SU-DHL-6 (cell line): Measurements from ENCODE around the gene LSS.

Experiments
- H2AFZ ChIP-seq: fragments of 200-600 bp; sonication (generic); 2 replicates; pipeline ENCODE4 v1.6.1; 2014; ENCODE audit warnings: low read depth, mild to moderate bottlenecking, moderate library complexity, mixed read lengths, antibody characterized with exemption, low read length; ENCODE audit not compliant: severe bottlenecking
- H3F3A ChIP-seq: fragments of 200-600 bp; shearing (Covaris generic); 2 replicates; pipeline ENCODE4 v1.6.0; 2016; ENCODE audit warnings: antibody characterized with exemption, mild to moderate bottlenecking; ENCODE audit not compliant: insufficient read depth
- H3K27ac ChIP-seq: fragments of 200-600 bp; sonication (generic); 2 replicates; pipeline ENCODE4 v1.5.1; 2016; ENCODE audit warnings: low read depth, mild to moderate bottlenecking, low read length, moderate library complexity, mixed read lengths
- H3K27me3 ChIP-seq: fragments of 200-600 bp; sonication (generic), shearing (Covaris generic); 2 replicates; pipeline ENCODE4 v1.6.0; 2014; ENCODE audit warnings: mild to moderate bottlenecking, low read length
- H3K36me3 ChIP-seq: fragments of 200-600 bp; sonication (generic); 2 replicates; pipeline ENCODE4 v1.6.1; 2014; ENCODE audit warnings: mild to moderate bottlenecking, low read length, mixed read lengths
- H3K4me2 ChIP-seq: fragments of 300-600, 200-600 bp; shearing (Covaris generic), sonication (generic); 2 replicates; pipeline ENCODE4 v1.6.0; 2014; ENCODE audit warnings: low read length, low read depth, mild to moderate bottlenecking; ENCODE audit not compliant: poor library complexity, severe bottlenecking
- H3K4me3 ChIP-seq: fragments of 200-600 bp; sonication (generic); 2 replicates; pipeline ENCODE4 v1.5.1; 2014; ENCODE audit warnings: antibody characterized with exemption, low read length, mild to moderate bottlenecking, mixed read lengths; ENCODE audit not compliant: insufficient read depth, poor library complexity, severe bottlenecking
- H3K79me2 ChIP-seq: fragments of 200-600 bp; sonication (generic); 2 replicates; pipeline ENCODE4 v1.6.1; 2014; ENCODE audit warnings: mild to moderate bottlenecking, low read length, moderate library complexity; ENCODE audit not compliant: insufficient read depth
- H3K9ac ChIP-seq: fragments of 200-600 bp; sonication (generic); 2 replicates; pipeline ENCODE4 v1.7.0; 2014; ENCODE audit warnings: mild to moderate bottlenecking, low read length
- H3K9me2 ChIP-seq: fragments of 200-600 bp; sonication (generic); replicated peaks from 2 replicates; pipeline ENCODE4 v1.6.1; 2014; ENCODE audit warnings: low read length; ENCODE audit not compliant: insufficient read depth
- H3K9me3 ChIP-seq: fragments of 200-600 bp; sonication (generic); 2 replicates; pipeline ENCODE4 v1.6.1; 2014; ENCODE audit warnings: low read length, mixed read lengths; ENCODE audit not compliant: insufficient read depth
- H4K20me1 ChIP-seq: fragments of 200-600 bp; sonication (generic); 2 replicates; pipeline ENCODE4 v1.6.1; 2014; ENCODE audit warnings: low read depth, mild to moderate bottlenecking, antibody characterized with exemption, low read length, moderate library complexity, mixed read lengths
- CTCF ChIP-seq: fragments of 200-600 bp; sonication (generic); IDR thresholded peaks from one replicate; pipeline ENCODE4 v1.5.1; 2017; ENCODE audit warnings: antibody characterized with exemption, mild to moderate bottlenecking, low read length, moderate library complexity; ENCODE audit not compliant: insufficient read depth, poor library complexity, severe bottlenecking
- EZH2phosphoT487 ChIP-seq: fragments of 200-600 bp; sonication (generic), shearing (Covaris generic); conservative IDR thresholded peaks from 2 replicates; pipeline ENCODE4 v1.6.1; 2018; ENCODE audit warnings: mild to moderate bottlenecking, antibody characterized with exemption, low read length, moderate library complexity, mixed read lengths

The LSS gene

GRCh38 chr21:46212721-46213484, 15.7 kb downstream of the LSS start:
- H3K4me2 ChIP-seq = no peak overlapping the region
- no peak overlapping the region for H3K27ac ChIP-seq

GRCh38 chr21:46211786-46212720, 16.5 kb downstream of the LSS start:
- Histone ChIP-seq H3K9ac (no peak overlapping the region), H3K27ac (no peak overlapping the region), H2AFZ (no peak overlapping the region), H3K4me3 (no peak overlapping the region), H3F3A (no peaks in the 10 kb centered on the region), H3K4me2 (no peak overlapping the region), H3K79me2 (no peaks in the 10 kb centered on the region), H3K9me2 (no peaks in the 10 kb centered on the region), H3K27me3 (no peaks in the 10 kb centered on the region), H4K20me1 (no peaks in the 10 kb centered on the region), H3K9me3 (no peaks in the 10 kb centered on the region), H3K36me3 (no peaks in the 10 kb centered on the region)
- TF ChIP-seq EZH2phosphoT487 = no peak
- TF ChIP-seq CTCF = no peak

More at GRCh38 chr21:46212721-46213484, 15.7 kb downstream of the LSS start:
- Histone ChIP-seq H3K9me2 (no peaks in the 10 kb centered on the region), H3K27me3 (no peaks in the 10 kb centered on the region), H3K79me2 (no peaks in the 10 kb centered on the region), H3K36me3 (no peaks in the 10 kb centered on the region), H3K4me3 (no peak overlapping the region), H2AFZ (no peak overlapping the region), H4K20me1 (no peaks in the 10 kb centered on the region), H3F3A (no peaks in the 10 kb centered on the region), H3K9me3 (no peaks in the 10 kb centered on the region), H3K9ac (no peak overlapping the region)
- TF ChIP-seq EZH2phosphoT487 (no peak), CTCF (no peak)

GRCh38 chr21:46211376-46211775, 17.2 kb downstream of the LSS start:
- Histone ChIP-seq H3K4me3 (no peak overlapping the region), H3K79me2 (no peaks in the 10 kb centered on the region), H3K27ac (no peak overlapping the region), H4K20me1 (no peaks in the 10 kb centered on the region), H3K9me2 (no peaks in the 10 kb centered on the region), H3K36me3 (no peaks in the 10 kb centered on the region), H3F3A (no peaks in the 10 kb centered on the region), H3K9me3 (no peaks in the 10 kb centered on the region), H3K27me3 (no peaks in the 10 kb centered on the region), H2AFZ (no peak overlapping the region), H3K4me2 (no peak overlapping the region), H3K9ac (no peak overlapping the region)
- no peak for TF ChIP-seq CTCF
- TF ChIP-seq EZH2phosphoT487 = no peak
